Thyroid gland (tissue), 4 donors: ENCODE results near the gene FMN2.

ENCODE experiments used
- POLR2A ChIP-seq, 2 donors: fragments of 450-650 bp; IDR thresholded peaks; one replicate each; pipeline ENCODE4 v1.6.1; 2017; ENCODE audit warnings: antibody characterized with exemption in 2 of 2, mild to moderate bottlenecking in 2 of 2, moderate library complexity in 1 of 2
- TF ChIP-seq, protein P1 (sequence below), 6 experiments: fragments of 200-600 bp in 3 of 6; fragments of 450-650 bp in 3 of 6; sonication (generic) in 3 of 6; IDR thresholded peaks; one replicate each; pipeline ENCODE4 v1.5.1; 2016 to 2019; ENCODE audit warnings: antibody characterized with exemption in 6 of 6, mild to moderate bottlenecking in 2 of 6, inconsistent platforms in 1 of 6, moderate library complexity in 1 of 6

DNA sequence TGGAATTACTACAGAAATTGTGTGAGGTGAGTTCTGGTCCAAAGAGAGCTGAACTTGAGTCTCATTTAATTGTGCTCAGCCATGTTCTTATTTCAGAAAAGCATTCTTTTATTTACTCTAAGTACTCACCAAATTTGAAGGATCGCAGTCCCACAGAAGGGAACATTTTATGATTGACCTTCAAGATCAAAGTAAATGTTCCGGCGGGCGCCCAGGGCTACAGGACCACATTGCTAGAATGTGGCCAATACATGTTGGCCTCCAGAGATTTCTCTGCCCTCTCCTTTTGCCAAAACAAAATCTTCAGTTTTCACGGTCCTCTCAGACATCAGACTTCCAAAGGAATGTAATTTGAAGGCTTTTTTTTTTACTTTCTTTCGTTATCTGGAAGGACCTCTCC, 237.8 kb downstream of the FMN2 start:
- TF ChIP-seq, protein P1, sequence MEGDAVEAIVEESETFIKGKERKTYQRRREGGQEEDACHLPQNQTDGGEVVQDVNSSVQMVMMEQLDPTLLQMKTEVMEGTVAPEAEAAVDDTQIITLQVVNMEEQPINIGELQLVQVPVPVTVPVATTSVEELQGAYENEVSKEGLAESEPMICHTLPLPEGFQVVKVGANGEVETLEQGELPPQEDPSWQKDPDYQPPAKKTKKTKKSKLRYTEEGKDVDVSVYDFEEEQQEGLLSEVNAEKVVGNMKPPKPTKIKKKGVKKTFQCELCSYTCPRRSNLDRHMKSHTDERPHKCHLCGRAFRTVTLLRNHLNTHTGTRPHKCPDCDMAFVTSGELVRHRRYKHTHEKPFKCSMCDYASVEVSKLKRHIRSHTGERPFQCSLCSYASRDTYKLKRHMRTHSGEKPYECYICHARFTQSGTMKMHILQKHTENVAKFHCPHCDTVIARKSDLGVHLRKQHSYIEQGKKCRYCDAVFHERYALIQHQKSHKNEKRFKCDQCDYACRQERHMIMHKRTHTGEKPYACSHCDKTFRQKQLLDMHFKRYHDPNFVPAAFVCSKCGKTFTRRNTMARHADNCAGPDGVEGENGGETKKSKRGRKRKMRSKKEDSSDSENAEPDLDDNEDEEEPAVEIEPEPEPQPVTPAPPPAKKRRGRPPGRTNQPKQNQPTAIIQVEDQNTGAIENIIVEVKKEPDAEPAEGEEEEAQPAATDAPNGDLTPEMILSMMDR (IDR thresholded peaks at IDR 0.05), result no peak
- no peak for TF ChIP-seq POLR2A (IDR thresholded peaks at IDR 0.05)
